ENCODE data around the gene SORBS1. TPM values are rescaled to one million over a fixed set of nuclear protein-coding genes. Genes with fewer than 3 reads are reported as not detected.
A peak's percentile ranks its signal among the peaks of the same experiment; 100 is the strongest.

The SORBS1 gene
- total and polyA plus RNA-seq, 4 donors, result 33.2 to 71.3 (median 44.1) TPM

DNA sequence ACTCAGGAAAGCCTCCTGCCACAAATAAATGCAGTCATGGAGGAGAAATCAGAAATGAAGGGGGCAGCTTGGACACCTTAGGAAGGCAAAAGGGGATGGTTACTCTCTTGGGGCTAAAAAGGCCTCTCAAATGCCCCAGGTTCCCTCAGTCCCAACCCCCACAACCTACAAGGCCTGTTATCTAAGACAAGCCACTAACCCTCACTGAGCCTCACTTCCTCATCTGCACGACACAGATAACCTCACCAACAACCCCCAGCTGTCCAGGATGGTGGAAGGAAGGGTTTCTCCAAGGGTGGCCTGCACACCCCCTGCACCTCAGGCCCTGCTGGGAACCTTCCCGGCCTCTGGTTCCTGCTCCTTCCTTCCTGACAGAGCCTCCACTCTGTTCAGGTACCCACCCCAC is 29.2 kb downstream of the SORBS1 start:
- DNase-seq (ENCODE audit: low spot score), result peak; percentile 71

More for the DNA sequence above, 29.2 kb downstream of the SORBS1 start:
- Histone ChIP-seq H3K4me1 (ENCODE audit: control insufficient read depth in 4 of 4, insufficient read depth in 4 of 4, low read length in 3 of 4) (peaks cover 0 to 9% (median 5%) of the 10 kb centered on the region in 4 donors), H3K4me3 (ENCODE audit: low read depth in 1 of 3, low read length in 3 of 3) (no peak overlapping the region), H3K27me3 (ENCODE audit: control insufficient read depth in 4 of 4, insufficient read depth in 4 of 4, low read length in 3 of 4) (no peaks in the 10 kb centered on the region), H3K9me3 (ENCODE audit: control insufficient read depth in 4 of 4, low read length in 3 of 4) (no peaks in the 10 kb centered on the region), H3K27ac (ENCODE audit: low read depth in 1 of 2, low read length in 2 of 2) (no peak overlapping the region), H3K9ac (ENCODE audit: low read depth in 1 of 2, low read length in 2 of 2) (no peak overlapping the region), H3K36me3 (ENCODE audit: control insufficient read depth in 4 of 4, insufficient read depth in 3 of 4, low read depth in 1 of 4, low read length in 3 of 4) (peaks cover 0 to 2% (median 0%) of the 10 kb centered on the region in 4 donors)
- TF ChIP-seq, protein P1, sequence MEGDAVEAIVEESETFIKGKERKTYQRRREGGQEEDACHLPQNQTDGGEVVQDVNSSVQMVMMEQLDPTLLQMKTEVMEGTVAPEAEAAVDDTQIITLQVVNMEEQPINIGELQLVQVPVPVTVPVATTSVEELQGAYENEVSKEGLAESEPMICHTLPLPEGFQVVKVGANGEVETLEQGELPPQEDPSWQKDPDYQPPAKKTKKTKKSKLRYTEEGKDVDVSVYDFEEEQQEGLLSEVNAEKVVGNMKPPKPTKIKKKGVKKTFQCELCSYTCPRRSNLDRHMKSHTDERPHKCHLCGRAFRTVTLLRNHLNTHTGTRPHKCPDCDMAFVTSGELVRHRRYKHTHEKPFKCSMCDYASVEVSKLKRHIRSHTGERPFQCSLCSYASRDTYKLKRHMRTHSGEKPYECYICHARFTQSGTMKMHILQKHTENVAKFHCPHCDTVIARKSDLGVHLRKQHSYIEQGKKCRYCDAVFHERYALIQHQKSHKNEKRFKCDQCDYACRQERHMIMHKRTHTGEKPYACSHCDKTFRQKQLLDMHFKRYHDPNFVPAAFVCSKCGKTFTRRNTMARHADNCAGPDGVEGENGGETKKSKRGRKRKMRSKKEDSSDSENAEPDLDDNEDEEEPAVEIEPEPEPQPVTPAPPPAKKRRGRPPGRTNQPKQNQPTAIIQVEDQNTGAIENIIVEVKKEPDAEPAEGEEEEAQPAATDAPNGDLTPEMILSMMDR (IDR thresholded peaks at IDR 0.05; ENCODE audit: low read depth, low read length, missing input control), result no peak
- no peak for TF ChIP-seq YY1 (IDR thresholded peaks at IDR 0.05)
- no peak for TF ChIP-seq JUND (IDR thresholded peaks at IDR 0.05)
- no peak for TF ChIP-seq RAD21 (IDR thresholded peaks at IDR 0.05)
- TF ChIP-seq FOXA1 (IDR thresholded peaks at IDR 0.05), result no peak
- no peak for TF ChIP-seq RXRA (IDR thresholded peaks at IDR 0.05)
- TF ChIP-seq EGR1 (IDR thresholded peaks at IDR 0.05; ENCODE audit: low read depth in 2 of 2), result no peak
- no peak for TF ChIP-seq SP1 (IDR thresholded peaks at IDR 0.05)
- TF ChIP-seq HNF4A (conservative IDR thresholded peaks at IDR 0.05), result no peak
- no peak for TF ChIP-seq FOXA2 (IDR thresholded peaks at IDR 0.05)
- no peak for TF ChIP-seq NR2F2 (IDR thresholded peaks at IDR 0.05)
- TF ChIP-seq, protein P2, sequence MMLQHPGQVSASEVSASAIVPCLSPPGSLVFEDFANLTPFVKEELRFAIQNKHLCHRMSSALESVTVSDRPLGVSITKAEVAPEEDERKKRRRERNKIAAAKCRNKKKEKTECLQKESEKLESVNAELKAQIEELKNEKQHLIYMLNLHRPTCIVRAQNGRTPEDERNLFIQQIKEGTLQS (IDR thresholded peaks at IDR 0.05), result no peak
- TF ChIP-seq, protein P3, sequence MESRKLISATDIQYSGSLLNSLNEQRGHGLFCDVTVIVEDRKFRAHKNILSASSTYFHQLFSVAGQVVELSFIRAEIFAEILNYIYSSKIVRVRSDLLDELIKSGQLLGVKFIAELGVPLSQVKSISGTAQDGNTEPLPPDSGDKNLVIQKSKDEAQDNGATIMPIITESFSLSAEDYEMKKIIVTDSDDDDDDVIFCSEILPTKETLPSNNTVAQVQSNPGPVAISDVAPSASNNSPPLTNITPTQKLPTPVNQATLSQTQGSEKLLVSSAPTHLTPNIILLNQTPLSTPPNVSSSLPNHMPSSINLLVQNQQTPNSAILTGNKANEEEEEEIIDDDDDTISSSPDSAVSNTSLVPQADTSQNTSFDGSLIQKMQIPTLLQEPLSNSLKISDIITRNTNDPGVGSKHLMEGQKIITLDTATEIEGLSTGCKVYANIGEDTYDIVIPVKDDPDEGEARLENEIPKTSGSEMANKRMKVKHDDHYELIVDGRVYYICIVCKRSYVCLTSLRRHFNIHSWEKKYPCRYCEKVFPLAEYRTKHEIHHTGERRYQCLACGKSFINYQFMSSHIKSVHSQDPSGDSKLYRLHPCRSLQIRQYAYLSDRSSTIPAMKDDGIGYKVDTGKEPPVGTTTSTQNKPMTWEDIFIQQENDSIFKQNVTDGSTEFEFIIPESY (IDR thresholded peaks at IDR 0.05), result no peak
- TF ChIP-seq TAF1 (conservative IDR thresholded peaks at IDR 0.05), result no peak
- TF ChIP-seq HNF4G (IDR thresholded peaks at IDR 0.05), result no peak
- TF ChIP-seq, protein P4, sequence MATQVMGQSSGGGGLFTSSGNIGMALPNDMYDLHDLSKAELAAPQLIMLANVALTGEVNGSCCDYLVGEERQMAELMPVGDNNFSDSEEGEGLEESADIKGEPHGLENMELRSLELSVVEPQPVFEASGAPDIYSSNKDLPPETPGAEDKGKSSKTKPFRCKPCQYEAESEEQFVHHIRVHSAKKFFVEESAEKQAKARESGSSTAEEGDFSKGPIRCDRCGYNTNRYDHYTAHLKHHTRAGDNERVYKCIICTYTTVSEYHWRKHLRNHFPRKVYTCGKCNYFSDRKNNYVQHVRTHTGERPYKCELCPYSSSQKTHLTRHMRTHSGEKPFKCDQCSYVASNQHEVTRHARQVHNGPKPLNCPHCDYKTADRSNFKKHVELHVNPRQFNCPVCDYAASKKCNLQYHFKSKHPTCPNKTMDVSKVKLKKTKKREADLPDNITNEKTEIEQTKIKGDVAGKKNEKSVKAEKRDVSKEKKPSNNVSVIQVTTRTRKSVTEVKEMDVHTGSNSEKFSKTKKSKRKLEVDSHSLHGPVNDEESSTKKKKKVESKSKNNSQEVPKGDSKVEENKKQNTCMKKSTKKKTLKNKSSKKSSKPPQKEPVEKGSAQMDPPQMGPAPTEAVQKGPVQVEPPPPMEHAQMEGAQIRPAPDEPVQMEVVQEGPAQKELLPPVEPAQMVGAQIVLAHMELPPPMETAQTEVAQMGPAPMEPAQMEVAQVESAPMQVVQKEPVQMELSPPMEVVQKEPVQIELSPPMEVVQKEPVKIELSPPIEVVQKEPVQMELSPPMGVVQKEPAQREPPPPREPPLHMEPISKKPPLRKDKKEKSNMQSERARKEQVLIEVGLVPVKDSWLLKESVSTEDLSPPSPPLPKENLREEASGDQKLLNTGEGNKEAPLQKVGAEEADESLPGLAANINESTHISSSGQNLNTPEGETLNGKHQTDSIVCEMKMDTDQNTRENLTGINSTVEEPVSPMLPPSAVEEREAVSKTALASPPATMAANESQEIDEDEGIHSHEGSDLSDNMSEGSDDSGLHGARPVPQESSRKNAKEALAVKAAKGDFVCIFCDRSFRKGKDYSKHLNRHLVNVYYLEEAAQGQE (IDR thresholded peaks at IDR 0.05), result no peak
- WGBS, result 66% methylated on average over 2 of the region's 2 CpGs

All from liver (tissue), 9 donors.